Fibroblast of mammary gland (primary cell): ENCODE results near the gene DIPK1C.

Source experiments
- DNase-seq: peaks from one replicate; pipeline ENCODE4 v3.0.0-alpha.2; 2010; ENCODE audit warnings: low read depth
- H3K4me3 ChIP-seq: 2 replicates; pipeline ENCODE4 v1.5.1; 2011; ENCODE audit warnings: low read depth, mild to moderate bottlenecking, low read length, moderate library complexity; ENCODE audit not compliant: control insufficient read depth
- TF ChIP-seq, protein P1 (sequence below): conservative IDR thresholded peaks from 2 replicates; pipeline ENCODE4 v1.5.1; 2011; ENCODE audit warnings: low read depth, low read length, inconsistent platforms; ENCODE audit not compliant: control insufficient read depth, insufficient read depth

Gene DIPK1C

DNA sequence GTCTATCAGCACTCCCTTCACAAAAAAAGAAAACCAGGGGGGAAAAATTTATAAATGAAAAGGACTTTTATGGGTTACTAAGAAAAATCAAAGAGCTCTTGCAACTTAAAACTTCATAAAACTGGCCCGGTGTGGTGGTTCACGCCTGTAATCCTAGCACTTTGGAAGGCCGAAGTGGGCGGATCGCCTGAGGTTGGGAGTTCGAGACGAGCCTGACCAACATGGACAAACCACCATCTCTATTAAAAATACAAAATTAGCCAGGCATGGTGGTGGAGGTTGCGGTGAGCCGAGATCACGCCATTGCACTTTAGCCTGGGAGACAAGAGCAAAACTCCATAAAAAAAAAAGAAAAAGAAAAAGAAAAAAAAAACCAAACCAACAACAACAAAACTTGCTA is 1.7 kb downstream of the DIPK1C start:
- no peak for DNase-seq
- TF ChIP-seq, protein P1, sequence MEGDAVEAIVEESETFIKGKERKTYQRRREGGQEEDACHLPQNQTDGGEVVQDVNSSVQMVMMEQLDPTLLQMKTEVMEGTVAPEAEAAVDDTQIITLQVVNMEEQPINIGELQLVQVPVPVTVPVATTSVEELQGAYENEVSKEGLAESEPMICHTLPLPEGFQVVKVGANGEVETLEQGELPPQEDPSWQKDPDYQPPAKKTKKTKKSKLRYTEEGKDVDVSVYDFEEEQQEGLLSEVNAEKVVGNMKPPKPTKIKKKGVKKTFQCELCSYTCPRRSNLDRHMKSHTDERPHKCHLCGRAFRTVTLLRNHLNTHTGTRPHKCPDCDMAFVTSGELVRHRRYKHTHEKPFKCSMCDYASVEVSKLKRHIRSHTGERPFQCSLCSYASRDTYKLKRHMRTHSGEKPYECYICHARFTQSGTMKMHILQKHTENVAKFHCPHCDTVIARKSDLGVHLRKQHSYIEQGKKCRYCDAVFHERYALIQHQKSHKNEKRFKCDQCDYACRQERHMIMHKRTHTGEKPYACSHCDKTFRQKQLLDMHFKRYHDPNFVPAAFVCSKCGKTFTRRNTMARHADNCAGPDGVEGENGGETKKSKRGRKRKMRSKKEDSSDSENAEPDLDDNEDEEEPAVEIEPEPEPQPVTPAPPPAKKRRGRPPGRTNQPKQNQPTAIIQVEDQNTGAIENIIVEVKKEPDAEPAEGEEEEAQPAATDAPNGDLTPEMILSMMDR = no peak

DNA sequence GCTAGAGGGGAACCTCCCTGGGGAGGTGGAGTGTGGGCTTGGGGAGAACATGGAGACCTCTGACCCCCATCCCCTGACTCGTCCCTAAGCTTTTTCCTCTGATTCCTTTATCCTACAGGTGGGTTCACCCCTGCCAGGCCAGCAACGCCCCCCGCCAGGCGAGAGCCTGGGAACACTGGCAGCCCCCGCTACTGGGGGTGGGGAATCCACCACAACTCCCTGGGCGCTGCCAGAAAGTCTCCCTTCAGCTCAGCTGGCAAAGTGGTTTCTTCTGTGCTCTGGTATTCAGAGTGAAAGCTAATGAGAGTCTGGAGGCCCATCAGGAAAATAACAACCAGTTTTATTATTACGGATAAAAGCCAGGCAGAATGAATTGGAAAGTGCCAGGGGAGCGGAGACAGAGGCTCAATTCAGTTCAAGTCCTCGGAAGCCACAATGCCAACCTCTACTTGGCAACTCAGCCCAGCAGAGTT is 2.8 kb downstream of the DIPK1C start:
- no peak overlapping the region for H3K4me3 ChIP-seq
- TF ChIP-seq, protein P1 = no peak
- DNase-seq = no peak

More for the DNA sequence above, 1.7 kb downstream of the DIPK1C start:
- no peak overlapping the region for H3K4me3 ChIP-seq

DNA sequence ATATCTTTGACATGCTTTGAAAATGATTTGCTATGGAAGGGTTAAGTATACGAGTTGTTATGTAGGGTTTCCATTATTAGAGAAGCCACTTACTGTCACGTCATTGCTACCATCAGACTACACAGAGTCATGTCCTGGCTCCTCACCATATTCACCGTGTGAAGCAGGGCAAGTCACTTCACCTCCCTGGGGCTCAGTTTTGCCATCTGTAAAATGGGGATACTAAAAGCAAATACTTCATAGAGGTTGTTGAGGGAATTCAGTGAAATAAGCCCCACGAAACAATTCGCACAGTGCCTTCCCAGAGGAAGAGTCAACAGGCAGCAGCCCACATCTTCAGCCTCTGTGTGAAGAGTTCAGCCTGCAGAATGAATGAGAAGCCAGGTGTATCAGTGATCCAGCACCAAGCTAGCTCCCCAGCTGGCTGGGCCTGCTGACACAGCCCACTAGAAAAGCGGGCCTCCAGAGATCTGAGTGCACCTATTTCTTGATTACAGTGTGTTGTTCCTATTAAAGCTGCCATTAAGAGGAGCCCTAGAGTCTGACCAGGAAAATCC is 3.4 kb downstream of the DIPK1C start:
- no peak overlapping the region for H3K4me3 ChIP-seq
- TF ChIP-seq, protein P1 = no peak
- no peak for DNase-seq

DNA sequence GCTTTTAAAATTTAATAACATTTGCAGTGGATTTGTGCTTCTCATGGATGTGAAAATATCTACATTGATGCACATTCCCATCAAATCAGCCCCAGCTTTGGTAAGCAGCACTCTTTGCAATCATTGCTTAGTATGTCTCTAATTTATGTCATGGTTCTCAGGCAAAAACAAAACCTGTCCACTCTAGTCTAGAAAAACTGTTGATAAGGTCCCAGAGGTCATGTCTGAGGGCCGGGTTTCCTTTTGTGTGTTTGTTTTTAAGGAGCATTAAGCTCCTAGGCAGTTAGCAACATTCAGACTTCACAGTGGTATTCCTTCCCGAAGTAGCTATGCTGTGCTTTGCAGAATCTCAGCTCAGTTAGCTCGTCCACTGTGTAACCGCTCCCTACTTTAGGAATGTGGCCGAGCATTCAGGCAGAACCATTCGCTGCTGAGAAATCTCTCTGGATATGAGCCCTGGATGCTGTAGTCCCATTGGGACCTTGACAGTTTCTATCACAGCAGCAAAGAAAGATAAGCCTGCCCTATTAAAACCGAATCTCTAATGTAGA is 4.0 kb downstream of the DIPK1C start:
- DNase-seq = no peak
- TF ChIP-seq, protein P1 = no peak
- no peak overlapping the region for H3K4me3 ChIP-seq

DNA sequence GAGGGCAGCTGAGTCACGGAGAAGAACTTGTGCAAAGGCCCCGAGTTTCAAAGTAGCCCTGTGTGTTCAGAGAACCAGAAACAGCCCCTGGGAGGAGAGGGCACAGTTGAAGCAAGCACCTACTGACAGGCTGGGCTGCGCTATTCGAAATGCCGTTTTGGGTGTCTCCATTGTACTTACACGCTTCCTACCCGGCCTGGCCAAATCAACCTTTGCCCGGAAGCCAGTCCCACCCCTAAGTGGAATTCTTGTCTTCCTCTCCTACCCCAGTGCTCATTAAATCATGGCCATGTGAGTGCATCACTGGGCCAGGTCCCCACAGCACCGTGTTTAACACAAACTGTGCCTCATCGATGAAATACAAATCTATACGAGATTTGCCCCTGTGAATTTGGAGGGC is 6.0 kb downstream of the DIPK1C start:
- TF ChIP-seq, protein P1 = no peak
- DNase-seq = no peak
- H3K4me3 ChIP-seq = no peak overlapping the region

DNA sequence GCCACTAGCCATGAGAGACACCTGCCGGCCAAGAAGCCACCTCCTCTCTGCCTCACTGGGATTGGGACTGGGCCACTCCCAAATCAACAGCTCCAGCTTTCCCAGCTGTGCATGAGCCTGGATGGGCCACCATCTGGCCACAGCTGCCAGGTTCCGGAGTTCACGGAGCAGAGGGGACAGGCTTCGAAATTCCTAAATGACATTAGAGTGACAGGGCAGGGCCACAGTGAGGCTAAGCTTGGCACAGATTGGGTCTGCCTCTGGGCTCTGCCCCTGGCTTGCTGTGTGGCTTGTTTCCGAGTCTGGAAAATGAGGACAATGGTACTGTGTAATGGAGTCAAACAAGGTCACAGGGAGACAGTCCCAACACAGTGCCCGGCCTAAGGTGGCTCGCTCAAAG is 6.5 kb downstream of the DIPK1C start:
- TF ChIP-seq, protein P1 = no peak
- no peak for DNase-seq
- H3K4me3 ChIP-seq = no peak overlapping the region
